SK-N-MC (cell line): Measurements from ENCODE around the gene SULF2.

Experiments
- EZH2 ChIP-seq: fragments of 200-600 bp; sonication (generic); IDR thresholded peaks from one replicate; pipeline ENCODE4 v1.6.1; 2017; ENCODE audit warnings: antibody characterized with exemption
- FOXP2 ChIP-seq: optimal IDR thresholded peaks from 2 replicates; pipeline ENCODE3; 2011; ENCODE audit warnings: mild to moderate bottlenecking, moderate library complexity; ENCODE audit not compliant: insufficient read depth; ENCODE audit errors: extremely low read length, control extremely low read depth
- POLR2AphosphoS5 ChIP-seq: IDR thresholded peaks from 2 replicates; pipeline ENCODE4 v1.6.1; 2012; ENCODE audit warnings: mild to moderate bottlenecking, low read depth, low read length, borderline replicate concordance

- TF ChIP-seq EZH2 (no peak), POLR2AphosphoS5 (no peak), FOXP2 (no peak)
These were observed 131.4 kb downstream of the SULF2 start for GRCh38 chr20:47653869-47654268.
